ENCODE results near the gene PCBP2.
"Not testable (repeated sequence)": the region's sequence is repeated elsewhere in the genome, so short reads cannot be mapped to it uniquely, and the experiment has no call there.

The PCBP2 gene

DNA sequence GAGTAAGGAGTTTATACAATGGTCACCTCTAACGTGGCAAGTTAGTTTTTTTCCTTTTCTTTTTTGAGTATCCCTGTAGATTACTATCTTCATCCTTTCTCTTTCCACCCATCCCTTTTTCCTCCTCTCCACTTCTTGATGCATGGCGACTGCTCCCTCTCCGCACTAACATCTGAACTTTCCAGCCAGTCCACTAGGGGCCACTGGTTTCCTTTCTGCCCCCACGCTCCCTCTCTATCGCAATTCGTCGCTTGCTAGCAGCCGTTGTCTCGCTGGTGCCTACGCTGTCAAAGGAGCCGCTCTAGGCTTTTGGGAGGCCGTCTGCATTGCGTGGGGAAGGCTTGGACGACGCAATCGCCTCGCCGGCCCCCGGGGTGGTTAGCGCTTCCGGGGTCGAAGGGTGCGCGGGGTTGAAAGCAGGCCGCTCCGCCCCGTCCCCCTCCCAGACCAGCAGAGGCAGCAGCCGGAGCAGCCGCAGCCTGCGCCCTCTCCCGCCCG lies at the start of gene PCBP2:
TSS of gene PCBP2 (plus strand) at position 442 of the 498 bp plus-strand sequence. CDS start 2,699 bp downstream, outside the sequence.
- peak; percentile 96 to 98 for DNase-seq

- DNase-seq = not testable (repeated sequence)
Measured at GRCh38 chr12:53402351-53402750, 49.6 kb upstream of the PCBP2 start.

- DNase-seq = no peak
Measured at GRCh38 chr12:53402871-53403270, 49.0 kb upstream of the PCBP2 start.

GRCh38 chr12:53410951-53411350 lies 41.0 kb upstream of the PCBP2 start:
- DNase-seq = no peak

DNA sequence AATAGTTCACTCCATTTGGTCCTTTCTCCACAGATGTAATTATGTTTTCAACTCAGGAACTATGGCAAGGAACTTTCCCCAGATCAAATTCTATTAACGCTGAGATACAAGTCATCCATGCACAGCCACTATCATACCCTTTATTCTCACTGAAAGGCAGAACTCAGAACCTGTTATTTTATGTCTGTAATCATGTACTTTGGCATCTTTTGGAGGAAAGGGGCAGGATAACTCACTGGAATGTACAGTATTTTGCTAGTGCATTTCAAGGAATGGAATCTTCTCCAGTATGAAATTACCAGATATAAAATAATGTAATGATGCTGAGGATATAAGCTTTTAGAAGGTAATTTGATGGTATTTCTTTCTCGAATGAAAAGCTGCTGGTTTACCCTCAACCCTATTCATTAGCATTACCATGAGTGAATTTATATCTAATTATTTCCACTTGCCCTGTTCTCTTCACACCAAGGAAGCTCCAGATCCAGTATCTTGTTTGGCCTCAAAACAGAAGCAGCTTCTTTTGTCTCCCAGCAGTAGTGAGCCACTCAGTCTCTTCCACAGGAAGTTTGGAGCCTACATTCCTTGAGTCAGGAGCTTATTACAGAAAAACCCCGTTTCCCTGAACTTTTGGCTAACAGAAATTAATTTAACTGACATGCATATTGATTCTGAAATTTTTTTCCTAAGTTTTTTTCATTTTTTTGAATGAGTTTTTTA lies 38.3 kb upstream of the PCBP2 start:
- no peak for DNase-seq

- DNase-seq = no peak
Measured at GRCh38 chr12:53414756-53415417, 37.0 kb upstream of the PCBP2 start.

DNA sequence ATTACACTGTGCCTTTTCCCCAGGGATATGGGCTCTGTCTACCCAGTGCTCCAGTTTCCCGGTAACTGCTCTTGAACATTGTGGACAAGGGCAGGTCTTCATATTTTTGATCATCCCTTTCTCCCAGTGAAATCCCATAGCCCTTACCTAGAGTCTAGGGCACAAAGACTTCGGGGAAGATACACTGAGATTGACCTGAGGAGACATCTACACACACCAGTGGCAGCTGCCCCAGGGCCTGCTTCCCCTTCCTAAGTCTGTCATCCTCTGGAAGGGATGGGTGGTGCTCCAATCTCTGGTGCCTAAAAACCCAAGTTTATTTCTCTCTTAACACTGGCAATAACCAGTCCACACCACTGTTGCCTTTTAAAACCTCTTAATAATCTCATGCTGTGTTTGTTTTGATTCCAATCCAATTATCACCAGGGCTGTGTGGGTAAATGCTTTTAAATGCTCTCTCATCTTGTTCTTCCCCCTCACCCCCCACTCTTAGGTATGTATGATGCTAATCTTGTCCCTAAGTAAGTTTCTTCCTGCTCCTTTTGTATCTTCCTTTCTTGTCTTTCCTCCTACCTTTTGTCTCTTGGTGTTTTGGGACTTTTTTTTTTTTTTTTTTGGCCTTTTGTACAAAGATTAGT lies 36.0 kb upstream of the PCBP2 start:
- DNase-seq = not testable (repeated sequence)

DNA sequence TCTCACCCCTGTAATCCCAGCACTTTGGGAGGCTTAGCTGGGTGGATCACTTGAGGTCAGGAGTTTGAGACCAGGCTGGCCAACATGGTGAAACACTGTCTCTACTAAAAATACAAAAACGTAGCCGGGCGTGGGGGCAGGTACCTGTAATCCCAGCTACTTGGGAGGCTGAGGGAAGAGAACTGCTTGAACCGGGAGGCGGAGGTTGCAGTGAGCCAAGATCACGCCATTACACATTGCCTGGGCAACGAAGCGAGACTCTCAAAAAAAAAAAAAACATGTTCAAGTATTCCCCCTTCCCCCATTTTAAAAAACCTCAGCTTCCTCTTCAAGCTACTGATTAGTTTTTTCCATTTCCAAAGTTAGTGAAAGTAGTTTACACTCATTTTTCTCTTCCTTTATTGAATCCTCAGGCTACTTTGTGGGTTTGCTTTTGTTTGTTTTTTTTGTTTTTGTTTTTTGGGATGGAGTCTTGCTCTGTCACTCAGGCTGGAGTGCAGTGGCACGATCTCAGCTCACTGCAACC lies 34.5 kb upstream of the PCBP2 start:
- not testable (repeated sequence) for DNase-seq

GRCh38 chr12:53418221-53418620 lies 33.7 kb upstream of the PCBP2 start:
- no peak for DNase-seq

- DNase-seq = no peak
Measured at GRCh38 chr12:53419756-53420155, 32.1 kb upstream of the PCBP2 start.

- DNase-seq = not testable (repeated sequence)
Measured at GRCh38 chr12:53422247-53422646, 29.7 kb upstream of the PCBP2 start.

GRCh38 chr12:53423597-53423996 lies 28.3 kb upstream of the PCBP2 start, which contains the start of gene AMHR2:
Gene AMHR2, plus strand, starts transcription at chr12:53423855. Its CDS starts 80 bp downstream, at chr12:53423935.
- DNase-seq = no peak

DNA sequence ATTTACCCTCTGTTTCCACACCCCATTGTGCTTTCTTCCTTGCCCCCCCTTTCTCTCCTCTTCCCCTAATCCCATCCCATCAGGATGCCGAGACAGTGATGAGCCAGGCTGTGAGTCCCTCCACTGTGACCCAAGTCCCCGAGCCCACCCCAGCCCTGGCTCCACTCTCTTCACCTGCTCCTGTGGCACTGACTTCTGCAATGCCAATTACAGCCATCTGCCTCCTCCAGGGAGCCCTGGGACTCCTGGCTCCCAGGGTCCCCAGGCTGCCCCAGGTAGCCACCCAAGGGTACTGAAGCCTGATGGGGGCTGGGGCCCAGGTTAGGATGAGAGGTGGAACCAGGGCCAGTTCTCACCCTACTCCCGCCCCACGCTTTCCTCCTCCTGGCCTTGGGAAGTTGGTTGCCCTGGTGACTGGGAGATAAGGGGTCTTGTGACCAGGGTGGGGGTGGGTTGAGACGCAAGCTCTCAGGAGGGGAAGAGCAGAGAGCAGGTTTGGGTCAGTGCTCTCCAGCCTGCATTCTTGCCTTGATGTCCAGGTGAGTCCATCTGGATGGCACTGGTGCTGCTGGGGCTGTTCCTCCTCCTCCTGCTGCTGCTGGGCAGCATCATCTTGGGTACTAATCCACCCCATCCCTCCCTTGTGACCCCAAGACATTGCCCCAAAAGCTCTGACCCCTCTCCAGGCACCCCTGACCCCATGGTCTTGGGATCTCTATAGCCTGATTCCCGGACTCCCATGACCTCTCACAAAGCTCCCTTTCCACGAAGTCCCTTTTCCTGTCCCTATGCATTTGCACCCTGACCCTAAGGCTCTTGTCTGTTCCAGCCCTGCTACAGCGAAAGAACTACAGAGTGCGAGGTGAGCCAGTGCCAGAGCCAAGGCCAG lies 27.0 kb upstream of the PCBP2 start:
- DNase-seq = no peak

DNA sequence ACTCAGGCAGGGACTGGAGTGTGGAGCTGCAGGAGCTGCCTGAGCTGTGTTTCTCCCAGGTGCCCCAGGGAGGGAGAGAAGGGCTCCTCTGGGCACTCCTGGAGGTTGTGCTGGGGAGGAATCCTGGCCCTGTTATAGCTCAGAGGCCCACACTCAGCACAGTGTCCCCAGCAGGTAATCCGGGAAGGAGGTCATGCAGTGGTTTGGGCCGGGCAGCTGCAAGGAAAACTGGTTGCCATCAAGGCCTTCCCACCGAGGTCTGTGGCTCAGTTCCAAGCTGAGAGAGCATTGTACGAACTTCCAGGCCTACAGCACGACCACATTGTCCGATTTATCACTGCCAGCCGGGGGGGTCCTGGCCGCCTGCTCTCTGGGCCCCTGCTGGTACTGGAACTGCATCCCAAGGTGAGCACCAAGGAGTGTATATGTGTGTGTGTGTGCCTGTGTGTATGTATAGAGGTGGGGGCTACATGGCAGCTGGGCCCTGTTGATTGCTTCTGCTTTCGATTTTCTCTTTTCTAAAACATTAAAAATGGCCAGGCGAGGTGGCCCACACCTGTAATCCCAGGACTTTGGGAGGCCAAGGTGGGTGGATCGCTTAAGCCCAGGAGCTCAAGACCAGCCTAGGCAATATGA lies 26.3 kb upstream of the PCBP2 start:
- no peak for DNase-seq

GRCh38 chr12:53427905-53428594 lies 23.9 kb upstream of the PCBP2 start:
- peak; percentile 36 to 48 for DNase-seq

DNA sequence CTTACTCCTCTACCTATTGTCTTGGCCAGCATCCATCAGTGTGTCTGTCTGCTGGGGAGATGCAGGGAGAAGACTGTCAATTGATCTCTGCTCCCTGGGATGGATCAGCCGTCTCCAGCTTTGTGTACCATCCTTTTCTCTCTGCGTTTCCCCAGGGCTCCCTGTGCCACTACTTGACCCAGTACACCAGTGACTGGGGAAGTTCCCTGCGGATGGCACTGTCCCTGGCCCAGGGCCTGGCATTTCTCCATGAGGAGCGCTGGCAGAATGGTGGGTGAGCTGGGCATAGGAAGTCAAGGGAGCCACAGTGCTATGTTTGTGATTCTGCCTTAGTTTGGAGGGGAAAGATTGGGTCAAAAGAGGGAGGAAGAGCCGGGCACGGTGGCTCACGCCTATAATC lies 23.2 kb upstream of the PCBP2 start:
- DNase-seq = no peak

GRCh38 chr12:53430116-53430515 lies 21.8 kb upstream of the PCBP2 start:
- DNase-seq = no peak

DNA sequence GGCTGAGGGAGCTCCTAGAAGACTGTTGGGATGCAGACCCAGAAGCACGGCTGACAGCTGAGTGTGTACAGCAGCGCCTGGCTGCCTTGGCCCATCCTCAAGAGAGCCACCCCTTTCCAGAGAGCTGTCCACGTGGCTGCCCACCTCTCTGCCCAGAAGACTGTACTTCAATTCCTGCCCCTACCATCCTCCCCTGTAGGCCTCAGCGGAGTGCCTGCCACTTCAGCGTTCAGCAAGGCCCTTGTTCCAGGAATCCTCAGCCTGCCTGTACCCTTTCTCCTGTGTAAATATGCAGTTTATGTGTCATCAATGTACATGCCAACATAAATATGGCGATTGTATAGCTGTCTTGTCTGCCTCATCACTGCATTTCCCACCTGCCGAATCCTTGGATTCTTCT lies 20.7 kb upstream of the PCBP2 start:
- DNase-seq = no peak

DNA sequence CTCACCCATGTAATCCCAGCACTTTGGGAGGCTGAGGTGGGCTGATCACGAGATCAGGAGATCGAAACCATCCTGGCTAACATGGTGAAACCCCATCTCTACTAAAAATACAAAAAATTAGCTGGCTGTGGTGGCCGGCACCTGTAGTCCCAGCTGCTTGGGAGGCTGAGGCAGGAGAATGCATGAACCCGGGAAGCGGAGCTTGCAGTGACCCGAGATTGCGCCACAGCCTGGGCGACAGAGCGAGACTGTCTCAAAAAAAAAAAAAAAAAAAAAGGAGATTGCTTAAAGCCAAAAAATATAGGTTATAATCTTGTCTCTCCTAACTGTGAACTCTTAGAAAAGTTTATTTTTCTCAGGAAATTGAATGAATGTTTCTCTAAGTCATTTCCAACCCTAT lies 16.6 kb upstream of the PCBP2 start:
- DNase-seq = not testable (repeated sequence)

GRCh38 chr12:53439582-53439981 lies 12.3 kb upstream of the PCBP2 start:
- DNase-seq = not testable (repeated sequence)

All from stimulated activated CD4-positive, alpha-beta T cell treated with anti-CD3 and anti-CD28 coated beads, Interleukin-2, amount 100 ng/mL, for 24 hours (primary cell).